Loucy (cell line): ENCODE results near the gene DDI1.

Source experiments
- H2AFZ ChIP-seq: fragments of 200-600 bp; sonication (generic); 2 replicates; pipeline ENCODE4 v1.6.0; 2016; ENCODE audit warnings: antibody characterized with exemption, mild to moderate bottlenecking, low read length, moderate library complexity
- H3F3A ChIP-seq: fragments of 200-600 bp; 2 replicates; pipeline ENCODE4 v1.6.0; 2016; ENCODE audit warnings: antibody characterized with exemption, low read depth, mild to moderate bottlenecking
- H3K27me3 ChIP-seq: fragments of 200-600 bp; sonication (generic); 2 replicates; pipeline ENCODE4 v1.6.1; 2014; ENCODE audit warnings: low read length, mild to moderate bottlenecking; ENCODE audit not compliant: insufficient read depth, poor library complexity, severe bottlenecking
- H3K36me3 ChIP-seq: fragments of 200-600 bp; sonication (generic); 2 replicates; pipeline ENCODE4 v1.6.1; 2016; ENCODE audit warnings: low read length; ENCODE audit not compliant: insufficient read depth
- H3K4me1 ChIP-seq: fragments of 200-600 bp; sonication (generic); 2 replicates; pipeline ENCODE4 v1.5.1; 2014; ENCODE audit warnings: low read length, mild to moderate bottlenecking; ENCODE audit not compliant: insufficient read depth, poor library complexity, severe bottlenecking
- H3K4me2 ChIP-seq: fragments of 200-600 bp; sonication (generic); 2 replicates; pipeline ENCODE4 v1.6.0; 2014; ENCODE audit warnings: antibody characterized with exemption, low read length, low read depth, mild to moderate bottlenecking; ENCODE audit not compliant: poor library complexity, severe bottlenecking
- H3K4me3 ChIP-seq: fragments of 200-600 bp; sonication (generic); 2 replicates; pipeline ENCODE4 v1.5.1; 2014; ENCODE audit warnings: low read length, mild to moderate bottlenecking, mixed read lengths; ENCODE audit not compliant: poor library complexity, severe bottlenecking
- H3K79me2 ChIP-seq: fragments of 200-600 bp; sonication (generic); 2 replicates; pipeline ENCODE4 v1.6.1; 2014; ENCODE audit warnings: low read length; ENCODE audit not compliant: insufficient read depth
- H3K9ac ChIP-seq: fragments of 200-600 bp; sonication (generic); 2 replicates; pipeline ENCODE4 v1.6.0; 2014; ENCODE audit warnings: mild to moderate bottlenecking, low read depth, low read length, moderate library complexity; ENCODE audit not compliant: poor library complexity, severe bottlenecking
- H3K9me2 ChIP-seq: fragments of 200-600 bp; sonication (generic); replicated peaks from 2 replicates; pipeline ENCODE4 v1.6.1; 2016; ENCODE audit warnings: low read depth, low read length, mixed read lengths
- H3K9me3 ChIP-seq: fragments of 200-600 bp; sonication (generic); 2 replicates; pipeline ENCODE4 v1.6.1; 2014; ENCODE audit warnings: mild to moderate bottlenecking, antibody characterized with exemption, low read length, low read depth; ENCODE audit not compliant: insufficient read depth
- H4K20me1 ChIP-seq: fragments of 200-600 bp; sonication (generic); 2 replicates; pipeline ENCODE4 v1.6.0; 2014; ENCODE audit warnings: antibody characterized with exemption, low read length, mild to moderate bottlenecking; ENCODE audit not compliant: insufficient read depth, poor library complexity, severe bottlenecking
- EZH2phosphoT487 ChIP-seq: fragments of 200-600 bp; IDR thresholded peaks from 2 replicates; pipeline ENCODE4 v1.6.1; 2018; ENCODE audit warnings: antibody characterized with exemption, mild to moderate bottlenecking, moderate library complexity, borderline replicate concordance
- TF ChIP-seq, protein P1 (sequence below): fragments of 200-600 bp; sonication (generic); conservative IDR thresholded peaks from 2 replicates; pipeline ENCODE4 v1.5.1; 2014; ENCODE audit warnings: mild to moderate bottlenecking, antibody characterized with exemption, low read length

DDI1 gene

GRCh38 chr11:103995896-103996295 is 40.5 kb upstream of the DDI1 start:
- no peak overlapping the region for H2AFZ ChIP-seq
- H3K9ac ChIP-seq, result no peak overlapping the region
- no peak for TF ChIP-seq EZH2phosphoT487
- TF ChIP-seq, protein P1, sequence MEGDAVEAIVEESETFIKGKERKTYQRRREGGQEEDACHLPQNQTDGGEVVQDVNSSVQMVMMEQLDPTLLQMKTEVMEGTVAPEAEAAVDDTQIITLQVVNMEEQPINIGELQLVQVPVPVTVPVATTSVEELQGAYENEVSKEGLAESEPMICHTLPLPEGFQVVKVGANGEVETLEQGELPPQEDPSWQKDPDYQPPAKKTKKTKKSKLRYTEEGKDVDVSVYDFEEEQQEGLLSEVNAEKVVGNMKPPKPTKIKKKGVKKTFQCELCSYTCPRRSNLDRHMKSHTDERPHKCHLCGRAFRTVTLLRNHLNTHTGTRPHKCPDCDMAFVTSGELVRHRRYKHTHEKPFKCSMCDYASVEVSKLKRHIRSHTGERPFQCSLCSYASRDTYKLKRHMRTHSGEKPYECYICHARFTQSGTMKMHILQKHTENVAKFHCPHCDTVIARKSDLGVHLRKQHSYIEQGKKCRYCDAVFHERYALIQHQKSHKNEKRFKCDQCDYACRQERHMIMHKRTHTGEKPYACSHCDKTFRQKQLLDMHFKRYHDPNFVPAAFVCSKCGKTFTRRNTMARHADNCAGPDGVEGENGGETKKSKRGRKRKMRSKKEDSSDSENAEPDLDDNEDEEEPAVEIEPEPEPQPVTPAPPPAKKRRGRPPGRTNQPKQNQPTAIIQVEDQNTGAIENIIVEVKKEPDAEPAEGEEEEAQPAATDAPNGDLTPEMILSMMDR, result no peak
- H4K20me1 ChIP-seq, result no peaks in the 10 kb centered on the region
- H3K36me3 ChIP-seq, result no peaks in the 10 kb centered on the region
- H3K9me3 ChIP-seq, result no peaks in the 10 kb centered on the region
- H3K4me3 ChIP-seq, result no peak overlapping the region
- H3K79me2 ChIP-seq, result no peaks in the 10 kb centered on the region
- H3K4me1 ChIP-seq, result no peaks in the 10 kb centered on the region
- H3K9me2 ChIP-seq, result no peaks in the 10 kb centered on the region
- no peaks in the 10 kb centered on the region for H3K27me3 ChIP-seq
- no peaks in the 10 kb centered on the region for H3F3A ChIP-seq
- no peak overlapping the region for H3K4me2 ChIP-seq

- Histone ChIP-seq H3K4me2 (no peak overlapping the region), H3F3A (no peaks in the 10 kb centered on the region), H3K9ac (no peak overlapping the region), H3K79me2 (no peaks in the 10 kb centered on the region), H3K4me1 (no peaks in the 10 kb centered on the region), H3K4me3 (no peak overlapping the region), H3K27me3 (no peaks in the 10 kb centered on the region), H3K36me3 (no peaks in the 10 kb centered on the region), H3K9me3 (no peaks in the 10 kb centered on the region), H3K9me2 (no peaks in the 10 kb centered on the region), H2AFZ (no peak overlapping the region), H4K20me1 (no peaks in the 10 kb centered on the region)
- TF ChIP-seq EZH2phosphoT487, result no peak
- TF ChIP-seq, protein P1, result no peak
These were observed 39.4 kb upstream of the DDI1 start for GRCh38 chr11:103997082-103997481.

DNA sequence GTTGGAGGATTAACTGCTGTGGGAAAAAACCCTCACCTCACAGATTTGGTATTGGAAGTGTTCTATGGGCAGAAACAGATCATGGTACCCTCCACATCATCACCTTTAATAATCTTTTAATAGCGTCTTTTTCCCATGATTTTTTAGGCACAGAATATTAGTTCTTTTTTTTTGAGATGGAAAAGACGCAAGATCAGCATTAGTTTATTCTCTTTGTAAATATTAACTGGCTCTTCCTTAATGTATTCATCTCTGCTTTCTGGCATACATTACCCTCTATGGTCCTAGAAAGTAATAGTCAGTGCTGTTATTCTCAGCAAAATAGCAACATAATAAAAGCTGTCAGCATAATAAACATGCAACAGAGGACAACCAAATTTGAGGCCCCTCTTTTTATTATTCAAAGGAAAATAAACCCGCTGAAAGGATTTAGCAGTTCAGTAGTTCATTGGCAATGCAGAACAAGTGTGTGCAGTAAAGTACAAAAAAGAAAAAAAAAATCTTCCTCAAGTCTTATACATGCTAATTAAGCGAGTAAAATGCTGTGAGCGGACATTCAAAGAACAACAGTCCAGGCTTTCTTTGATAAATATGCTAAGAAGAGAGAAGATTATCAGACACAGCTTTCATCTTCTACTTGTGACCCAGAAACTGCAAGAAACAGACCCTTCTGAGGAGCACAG is 37.5 kb upstream of the DDI1 start:
- no peak overlapping the region for H3K4me2 ChIP-seq
- H3K27me3 ChIP-seq, result no peaks in the 10 kb centered on the region
- H3F3A ChIP-seq, result no peaks in the 10 kb centered on the region
- no peak overlapping the region for H2AFZ ChIP-seq
- no peaks in the 10 kb centered on the region for H4K20me1 ChIP-seq
- no peak overlapping the region for H3K4me3 ChIP-seq
- H3K79me2 ChIP-seq, result no peaks in the 10 kb centered on the region
- H3K4me1 ChIP-seq, result no peaks in the 10 kb centered on the region
- no peaks in the 10 kb centered on the region for H3K36me3 ChIP-seq
- H3K9me3 ChIP-seq, result no peaks in the 10 kb centered on the region
- TF ChIP-seq EZH2phosphoT487, result no peak
- TF ChIP-seq, protein P1, result no peak
- no peak overlapping the region for H3K9ac ChIP-seq
- no peaks in the 10 kb centered on the region for H3K9me2 ChIP-seq
